Thyroid gland (tissue), 4 donors: ENCODE measurements around the gene BLOC1S4. TPM values are rescaled to one million over a fixed set of nuclear protein-coding genes. Genes with fewer than 3 reads are reported as not detected.

Experiments used
- DNase-seq, 2 donors: peaks; one replicate each; pipeline ENCODE4 v3.0.0-alpha.2; 2019
- H3K27ac ChIP-seq, 3 donors: fragments of 200-600 bp; sonication (generic); 1 replicate in 2 of 3; 2 replicates in 1 of 3; pipeline ENCODE4 v1.5.1; 2016 to 2019; ENCODE audit warnings: mild to moderate bottlenecking in 1 of 3, moderate library complexity in 1 of 3
- H3K27me3 ChIP-seq: fragments of 200-600 bp; sonication (generic); one replicate; pipeline ENCODE4 v1.5.1; 2019
- H3K36me3 ChIP-seq, 2 donors: fragments of 200-600 bp; sonication (generic); one replicate each; pipeline ENCODE4 v1.5.1; 2016 to 2019
- H3K4me1 ChIP-seq, 2 donors: fragments of 200-600 bp; sonication (generic); one replicate each; pipeline ENCODE4 v1.5.1; 2017 to 2019
- H3K4me3 ChIP-seq, 3 donors: fragments of 200-600 bp; sonication (generic); replicated peaks in 1 of 3; 1 replicate in 2 of 3; 2 replicates in 1 of 3; pipeline ENCODE4 v1.5.1; 2016; ENCODE audit warnings: mild to moderate bottlenecking in 1 of 3
- H3K9me3 ChIP-seq: fragments of 200-600 bp; sonication (generic); one replicate; pipeline ENCODE4 v1.5.1; 2017
- POLR2A ChIP-seq, 2 donors: fragments of 450-650 bp; IDR thresholded peaks; one replicate each; pipeline ENCODE4 v1.6.1; 2017; ENCODE audit warnings: antibody characterized with exemption in 2 of 2, mild to moderate bottlenecking in 2 of 2, moderate library complexity in 1 of 2
- WGBS, 2 donors: methylation state at CpG; one replicate each; pipeline ENCODE4 v1.1.5; 2017; 5-methylcytosine and 5-hydroxymethylcytosine counted together
- intact Hi-C: fragments of 100-400 bp; cut with DNase I; formaldehyde crosslinking; loops from one replicate; pipeline ENCODE4 v1.15.1; 2023
- total RNA-seq, 4 donors: library from RNA; depleted of rRNA; stranded (reverse); fragments of >200 nt; gene quantifications; one replicate each; pipeline ENCODE4 v1.2.3, GENCODE V29; 2016
- TF ChIP-seq, protein P1 (sequence below), 6 experiments: fragments of 200-600 bp in 3 of 6; fragments of 450-650 bp in 3 of 6; sonication (generic) in 3 of 6; IDR thresholded peaks; one replicate each; pipeline ENCODE4 v1.5.1; 2016 to 2019; ENCODE audit warnings: antibody characterized with exemption in 6 of 6, mild to moderate bottlenecking in 2 of 6, inconsistent platforms in 1 of 6, moderate library complexity in 1 of 6

BLOC1S4 gene
- total RNA-seq, 4 donors from 2014 or later, result 11.7 to 31.3 (median 22.1) TPM

DNA sequence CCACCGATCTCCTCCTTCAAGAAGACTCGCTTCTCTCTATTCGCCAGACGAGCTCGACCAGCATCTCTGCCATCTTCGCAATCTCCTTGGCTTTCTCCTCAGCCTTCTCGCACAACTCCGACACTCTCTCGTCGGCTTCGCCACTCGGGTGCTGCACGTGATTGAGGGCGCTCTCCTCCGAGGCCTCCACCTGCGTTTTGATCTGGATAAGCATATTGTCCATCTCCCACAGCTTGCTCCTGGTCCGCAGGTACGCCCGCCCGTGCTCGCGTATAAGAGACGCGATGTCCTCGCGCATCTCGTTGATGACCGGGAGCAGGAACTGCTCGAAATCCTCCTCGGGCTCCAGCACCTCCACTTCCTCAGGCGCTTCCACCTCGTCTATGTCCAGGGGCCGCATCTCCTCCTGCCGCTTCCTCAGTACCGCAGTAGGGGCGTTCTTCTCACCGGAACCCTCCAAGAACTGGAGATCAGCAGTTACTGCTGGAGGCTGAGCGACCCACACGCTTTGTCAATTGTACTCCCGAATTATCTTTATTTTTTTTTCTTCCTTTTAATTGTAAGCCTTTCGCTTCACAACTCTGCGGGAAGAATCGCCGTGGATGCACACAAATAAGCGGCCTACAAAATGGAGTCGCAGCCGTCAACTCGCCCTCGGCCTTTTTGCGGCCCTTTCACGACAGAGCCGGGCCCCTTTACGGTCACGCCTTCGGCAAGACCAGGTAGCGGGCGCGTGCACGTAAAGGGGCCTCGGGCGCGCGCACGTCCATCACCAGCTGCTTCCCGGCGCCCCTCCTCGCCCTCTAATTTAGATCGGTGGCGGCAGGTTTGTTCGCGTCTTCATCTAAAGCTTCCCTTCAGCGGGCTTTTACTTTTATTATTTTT is 6.5 kb upstream of the BLOC1S4 start, which contains the start of gene MRFAP1L1:
Gene MRFAP1L1, minus strand, starts transcription at position 636 of the 885 bp plus-strand sequence. Its CDS starts 236 bp downstream, at position 400.
- Histone ChIP-seq H3K4me1 (peaks cover 31 to 33% of the 10 kb centered on the region in 2 donors), H3K36me3 (no peaks in the 10 kb centered on the region), H3K27ac (peak within 1 kb of the TSS; percentile 70 to 79 (median 76)), H3K9me3 (no peaks in the 10 kb centered on the region), H3K27me3 (no peaks in the 10 kb centered on the region), H3K4me3 (peak within 1 kb of the TSS; percentile 65 to 87 (median 86))
- TF ChIP-seq, protein P1, sequence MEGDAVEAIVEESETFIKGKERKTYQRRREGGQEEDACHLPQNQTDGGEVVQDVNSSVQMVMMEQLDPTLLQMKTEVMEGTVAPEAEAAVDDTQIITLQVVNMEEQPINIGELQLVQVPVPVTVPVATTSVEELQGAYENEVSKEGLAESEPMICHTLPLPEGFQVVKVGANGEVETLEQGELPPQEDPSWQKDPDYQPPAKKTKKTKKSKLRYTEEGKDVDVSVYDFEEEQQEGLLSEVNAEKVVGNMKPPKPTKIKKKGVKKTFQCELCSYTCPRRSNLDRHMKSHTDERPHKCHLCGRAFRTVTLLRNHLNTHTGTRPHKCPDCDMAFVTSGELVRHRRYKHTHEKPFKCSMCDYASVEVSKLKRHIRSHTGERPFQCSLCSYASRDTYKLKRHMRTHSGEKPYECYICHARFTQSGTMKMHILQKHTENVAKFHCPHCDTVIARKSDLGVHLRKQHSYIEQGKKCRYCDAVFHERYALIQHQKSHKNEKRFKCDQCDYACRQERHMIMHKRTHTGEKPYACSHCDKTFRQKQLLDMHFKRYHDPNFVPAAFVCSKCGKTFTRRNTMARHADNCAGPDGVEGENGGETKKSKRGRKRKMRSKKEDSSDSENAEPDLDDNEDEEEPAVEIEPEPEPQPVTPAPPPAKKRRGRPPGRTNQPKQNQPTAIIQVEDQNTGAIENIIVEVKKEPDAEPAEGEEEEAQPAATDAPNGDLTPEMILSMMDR (IDR thresholded peaks at IDR 0.05), result peak in 2 of 6 experiments; percentile 14 to 15
- TF ChIP-seq POLR2A (IDR thresholded peaks at IDR 0.05), result peak in 1 of 2 donors; percentile 67
- WGBS, 2 donors, result 0 to 1% methylated on average over 72 of the region's 72 CpGs
- intact Hi-C loops, result loop anchor here (5.0 to 10.0 kb wide), 3 partner anchors 37 to 275 kb away; partner anchors contain the start of gene MRFAP1
- peak; percentile 98 for DNase-seq

DNA sequence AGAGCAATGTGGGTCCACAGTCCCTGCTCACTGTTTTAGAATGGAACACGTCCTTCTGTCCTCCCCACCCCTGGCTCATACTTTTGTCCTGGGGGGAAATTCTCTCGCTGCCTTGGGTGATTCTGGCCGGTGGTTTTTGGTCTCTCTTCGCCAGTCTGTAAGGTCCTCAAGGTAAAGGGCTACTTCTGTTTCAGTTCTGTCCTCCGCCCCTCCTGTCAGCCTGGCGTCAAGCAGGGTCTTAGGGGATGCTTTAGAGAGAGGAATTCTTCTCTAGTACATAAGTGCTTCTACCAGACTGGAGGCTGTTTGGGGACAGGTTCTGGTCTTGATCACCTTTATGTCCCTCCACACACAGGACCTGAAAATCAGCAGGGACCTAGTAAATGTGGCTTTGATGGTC is 5.7 kb upstream of the BLOC1S4 start:
- TF ChIP-seq, protein P1 (IDR thresholded peaks at IDR 0.05), result no peak
- TF ChIP-seq POLR2A (IDR thresholded peaks at IDR 0.05), result no peak
- peaks cover 31 to 34% of the 10 kb centered on the region in 2 donors for H3K4me1 ChIP-seq
- H3K36me3 ChIP-seq, result no peaks in the 10 kb centered on the region
- 8 to 15% methylated on average over 5 to 6 of the region's 6 CpGs for WGBS, 2 donors
- no peak for DNase-seq
- intact Hi-C loops, result loop anchor here (5.0 to 10.0 kb wide), 3 partner anchors 38 to 275 kb away; partner anchors contain the start of gene MRFAP1
- peak overlapping the region; percentile 3 to 76 (median 12) for H3K27ac ChIP-seq
- H3K9me3 ChIP-seq, result no peaks in the 10 kb centered on the region
- H3K4me3 ChIP-seq, result peak overlapping the region in 2 of 3 donors; percentile 23 to 65
- no peaks in the 10 kb centered on the region for H3K27me3 ChIP-seq

DNA sequence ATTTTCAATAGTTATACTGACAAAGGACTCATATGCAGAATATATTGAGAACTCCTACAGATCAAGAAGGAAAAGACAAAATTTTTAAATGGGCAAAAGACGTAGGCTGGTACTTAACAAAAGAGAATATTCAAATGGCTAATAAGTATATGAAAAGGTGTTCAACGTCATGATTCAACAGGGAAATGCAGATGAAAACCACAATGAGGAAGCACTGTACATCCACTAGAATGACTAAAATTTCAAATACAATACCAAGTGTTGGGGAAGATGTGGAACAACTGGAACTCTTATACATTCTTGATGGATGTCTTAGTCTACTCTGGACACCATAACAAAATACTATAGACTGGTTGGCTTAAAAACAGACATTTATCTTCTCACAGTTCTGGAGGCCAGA is 5.0 kb upstream of the BLOC1S4 start:
- Histone ChIP-seq H3K27me3 (no peaks in the 10 kb centered on the region), H3K4me1 (peaks cover 31 to 38% of the 10 kb centered on the region in 2 donors), H3K36me3 (no peaks in the 10 kb centered on the region), H3K27ac (no peak overlapping the region), H3K4me3 (no peak overlapping the region), H3K9me3 (no peaks in the 10 kb centered on the region)
- TF ChIP-seq, protein P1 (IDR thresholded peaks at IDR 0.05), result no peak
- no peak for TF ChIP-seq POLR2A (IDR thresholded peaks at IDR 0.05)
- no peak for DNase-seq
- intact Hi-C loops, result loop anchor here (5.0 to 10.0 kb wide), 3 partner anchors 39 to 274 kb away; partner anchors contain the start of gene MRFAP1
- 78 to 90% methylated on average over 2 of the region's 2 CpGs for WGBS, 2 donors

DNA sequence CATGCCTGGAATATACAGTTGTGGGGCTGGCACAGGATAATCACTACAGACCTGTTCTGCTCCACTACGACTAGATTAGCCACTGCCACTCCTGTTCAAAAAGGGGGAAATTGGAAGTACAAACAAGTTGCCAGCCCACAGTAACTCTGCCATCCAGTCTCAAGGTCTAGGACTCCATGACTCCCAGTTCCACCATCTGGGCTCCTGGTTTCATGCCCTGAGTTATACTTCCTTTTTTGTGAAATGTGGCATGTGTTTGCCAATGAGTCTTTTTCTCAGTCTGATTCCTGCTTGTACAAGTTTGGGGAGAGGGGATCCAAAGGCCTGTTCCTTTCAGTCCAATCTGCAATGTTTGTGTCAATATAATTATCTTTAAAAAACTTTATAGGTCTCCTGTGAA is 1.0 kb upstream of the BLOC1S4 start:
- intact Hi-C loops, result loop anchor here (5.0 to 10.0 kb wide), 4 partner anchors 43 to 270 kb away; partner anchors contain the start of genes KIAA0232 and MRFAP1
- H3K27ac ChIP-seq, result no peak overlapping the region
- peaks cover 11 to 19% of the 10 kb centered on the region in 2 donors for H3K4me1 ChIP-seq
- H3K36me3 ChIP-seq, result no peaks in the 10 kb centered on the region
- 75 to 94% methylated on average over 1 of the region's 1 CpG for WGBS, 2 donors
- H3K4me3 ChIP-seq, result no peak overlapping the region
- no peak for DNase-seq
- TF ChIP-seq, protein P1 (IDR thresholded peaks at IDR 0.05), result no peak
- TF ChIP-seq POLR2A (IDR thresholded peaks at IDR 0.05), result no peak
- H3K27me3 ChIP-seq, result no peaks in the 10 kb centered on the region
- H3K9me3 ChIP-seq, result no peaks in the 10 kb centered on the region
